ENCODE results near the gene CITED4. TPM values are rescaled to one million over a fixed set of nuclear protein-coding genes. Genes with fewer than 3 reads are reported as not detected.

CITED4 gene
- total and polyA plus RNA-seq, 2 donors (not counting 3 experiments of a cell fraction or from before 2014, with no cell fraction given) = 3.8 to 11.3 TPM

- no peak for FAIRE-seq
- dilution Hi-C loops (cut with MboI; ENCODE audit: extremely low pct_ligation_motif_present, low sequenced_read_pairs) = no loop called here
- H3K27ac ChIP-seq (ENCODE audit: insufficient read depth, low read depth, low read length) = no peak overlapping the region
Measured at GRCh38 chr1:40899230-40899870, 37.2 kb upstream of the CITED4 start.

More at GRCh38 chr1:40899230-40899870, 37.2 kb upstream of the CITED4 start:
- no peak overlapping the region for H3K4me3 ChIP-seq (replicated peaks in 1 of 3; ENCODE audit: insufficient read depth in 1 of 3, low read depth in 1 of 3, low read length in 3 of 3)
- H3K4me2 ChIP-seq (ENCODE audit: insufficient read depth, low read length) = no peak overlapping the region
- no peaks in the 10 kb centered on the region for H3K79me2 ChIP-seq (ENCODE audit: control insufficient read depth, insufficient read depth, low read length)
- H3K9me3 ChIP-seq (replicated peaks; ENCODE audit: control insufficient read depth, insufficient read depth, low read length) = no peaks in the 10 kb centered on the region
- peaks cover 14% of the 10 kb centered on the region for H3K4me1 ChIP-seq (ENCODE audit: control insufficient read depth, extremely low read depth, insufficient read depth, low read length)
- DNase-seq (ENCODE audit: low read depth, low spot score) = no peak
- no peaks in the 10 kb centered on the region for H4K20me1 ChIP-seq (replicated peaks; ENCODE audit: control insufficient read depth, extremely low read depth, insufficient read depth, low read length)
- no peaks in the 10 kb centered on the region for H3K36me3 ChIP-seq (ENCODE audit: control insufficient read depth in 2 of 2, extremely low read depth in 1 of 2, insufficient read depth in 2 of 2, low read length in 2 of 2)
- H3K27me3 ChIP-seq (ENCODE audit: control insufficient read depth in 2 of 2, insufficient read depth in 2 of 2, low read length in 2 of 2) = no peaks in the 10 kb centered on the region
- ChIA-PET POLR2A (no interaction called here), CTCF (no interaction called here)
- BruUV-seq (replicated peaks) = no TSS peak
- TF ChIP-seq JUN (IDR thresholded peaks at IDR 0.05; ENCODE audit: borderline replicate concordance, insufficient read depth, insufficient read length, low read depth) = no peak
- TF ChIP-seq EZH2 (IDR thresholded peaks at IDR 0.05; ENCODE audit: borderline replicate concordance, low read depth, low read length, severe bottlenecking) = no peak
- no peak for TF ChIP-seq MYC (IDR thresholded peaks at IDR 0.05; ENCODE audit: low read depth, low read length)
- no peak for TF ChIP-seq MAX (IDR thresholded peaks at IDR 0.05; ENCODE audit: insufficient read depth, insufficient read length)
- no peak for TF ChIP-seq GATA2 (IDR thresholded peaks at IDR 0.05; ENCODE audit: insufficient read depth, insufficient read length, low read depth, low read length)
- TF ChIP-seq CTCF (IDR thresholded peaks at IDR 0.05; ENCODE audit: extremely low read depth in 1 of 2, insufficient read depth in 1 of 2, low read depth in 1 of 2, low read length in 2 of 2) = no peak
- TF ChIP-seq POLR2AphosphoS5 (IDR thresholded peaks at IDR 0.05; ENCODE audit: insufficient read depth, low read depth, low read length) = no peak
- no peak for TF ChIP-seq FOS (IDR thresholded peaks at IDR 0.05; ENCODE audit: borderline replicate concordance, insufficient read depth, low read length)
- TF ChIP-seq POLR2A (IDR thresholded peaks at IDR 0.05; ENCODE audit: low read depth, low read length) = no peak
- H3K9ac ChIP-seq (replicated peaks; ENCODE audit: extremely low read depth, insufficient read depth, low read length) = no peak overlapping the region
- intact Hi-C loops (cut with micrococcal nuclease) = no loop called here
- no peak overlapping the region for H2AFZ ChIP-seq (ENCODE audit: low read depth, low read length)
- H3K9me1 ChIP-seq (replicated peaks; ENCODE audit: control insufficient read depth, extremely low read depth, insufficient read depth, low read length) = no peaks in the 10 kb centered on the region
